Thyroid gland (tissue), 4 donors: ENCODE measurements around the gene CATSPER1. TPM values are rescaled to one million over a fixed set of nuclear protein-coding genes. Genes with fewer than 3 reads are reported as not detected.

Source experiments
- DNase-seq, 2 donors: peaks; one replicate each; pipeline ENCODE4 v3.0.0-alpha.2; 2019
- H3K27ac ChIP-seq, 3 donors: fragments of 200-600 bp; sonication (generic); 1 replicate in 2 of 3; 2 replicates in 1 of 3; pipeline ENCODE4 v1.5.1; 2016 to 2019; ENCODE audit warnings: mild to moderate bottlenecking in 1 of 3, moderate library complexity in 1 of 3
- H3K27me3 ChIP-seq: fragments of 200-600 bp; sonication (generic); one replicate; pipeline ENCODE4 v1.5.1; 2019
- H3K36me3 ChIP-seq, 2 donors: fragments of 200-600 bp; sonication (generic); one replicate each; pipeline ENCODE4 v1.5.1; 2016 to 2019
- H3K4me1 ChIP-seq, 2 donors: fragments of 200-600 bp; sonication (generic); one replicate each; pipeline ENCODE4 v1.5.1; 2017 to 2019
- H3K4me3 ChIP-seq, 3 donors: fragments of 200-600 bp; sonication (generic); replicated peaks in 1 of 3; 1 replicate in 2 of 3; 2 replicates in 1 of 3; pipeline ENCODE4 v1.5.1; 2016; ENCODE audit warnings: mild to moderate bottlenecking in 1 of 3
- H3K9me3 ChIP-seq: fragments of 200-600 bp; sonication (generic); one replicate; pipeline ENCODE4 v1.5.1; 2017
- CTCF ChIP-seq, 6 experiments: fragments of 200-600 bp in 3 of 6; fragments of 450-650 bp in 3 of 6; sonication (generic) in 3 of 6; IDR thresholded peaks; one replicate each; pipeline ENCODE4 v1.5.1; 2016 to 2019; ENCODE audit warnings: antibody characterized with exemption in 6 of 6, mild to moderate bottlenecking in 2 of 6, inconsistent platforms in 1 of 6, moderate library complexity in 1 of 6
- POLR2A ChIP-seq, 2 donors: fragments of 450-650 bp; IDR thresholded peaks; one replicate each; pipeline ENCODE4 v1.6.1; 2017; ENCODE audit warnings: antibody characterized with exemption in 2 of 2, mild to moderate bottlenecking in 2 of 2, moderate library complexity in 1 of 2
- WGBS, 2 donors: methylation state at CpG; one replicate each; pipeline ENCODE4 v1.1.5; 2017; 5-methylcytosine and 5-hydroxymethylcytosine counted together
- intact Hi-C: fragments of 100-400 bp; cut with DNase I; formaldehyde crosslinking; loops from one replicate; pipeline ENCODE4 v1.15.1; 2023
- total RNA-seq, 4 donors: library from RNA; depleted of rRNA; stranded (reverse); fragments of >200 nt; gene quantifications; one replicate each; pipeline ENCODE4 v1.2.3, GENCODE V29; 2016

Gene CATSPER1
- total RNA-seq, 4 donors from 2014 or later, result not detected

GRCh38 chr11:66044757-66045156 lies 18.5 kb upstream of the CATSPER1 start:
- TF ChIP-seq POLR2A (IDR thresholded peaks at IDR 0.05) (no peak), CTCF (IDR thresholded peaks at IDR 0.05) (no peak)
- H3K36me3 ChIP-seq, result peaks cover 0 to 12% of the 10 kb centered on the region in 2 donors
- H3K4me1 ChIP-seq, result peaks cover 42 to 49% of the 10 kb centered on the region in 2 donors
- no peaks in the 10 kb centered on the region for H3K27me3 ChIP-seq
- 71 to 76% methylated on average over 6 of the region's 6 CpGs for WGBS, 2 donors
- no peak overlapping the region for H3K27ac ChIP-seq
- H3K9me3 ChIP-seq, result no peaks in the 10 kb centered on the region
- no peak for DNase-seq
- H3K4me3 ChIP-seq, result no peak overlapping the region
- intact Hi-C loops, result no loop called here

GRCh38 chr11:66042996-66043906 lies 17.0 kb upstream of the CATSPER1 start:
- TF ChIP-seq POLR2A (IDR thresholded peaks at IDR 0.05) (no peak), CTCF (IDR thresholded peaks at IDR 0.05) (no peak)
- H3K27ac ChIP-seq, result no peak overlapping the region
- DNase-seq, result no peak
- peaks cover 33 to 34% of the 10 kb centered on the region in 2 donors for H3K4me1 ChIP-seq
- no peaks in the 10 kb centered on the region for H3K9me3 ChIP-seq
- H3K36me3 ChIP-seq, result peaks cover 0 to 12% of the 10 kb centered on the region in 2 donors
- intact Hi-C loops, result no loop called here
- H3K4me3 ChIP-seq, result no peak overlapping the region
- WGBS, 2 donors, result 96 to 97% methylated on average over 83 to 84 of the region's 88 CpGs
- H3K27me3 ChIP-seq, result no peaks in the 10 kb centered on the region

GRCh38 chr11:66042227-66042995 lies 16.1 kb upstream of the CATSPER1 start:
- WGBS, 2 donors, result 96 to 97% methylated on average over 48 to 78 of the region's 81 CpGs
- no peaks in the 10 kb centered on the region for H3K9me3 ChIP-seq
- peaks cover 0 to 12% of the 10 kb centered on the region in 2 donors for H3K36me3 ChIP-seq
- no peak overlapping the region for H3K27ac ChIP-seq
- peaks cover 26% of the 10 kb centered on the region in 2 donors for H3K4me1 ChIP-seq
- no peaks in the 10 kb centered on the region for H3K27me3 ChIP-seq
- H3K4me3 ChIP-seq, result no peak overlapping the region
- no peak for DNase-seq
- TF ChIP-seq CTCF (IDR thresholded peaks at IDR 0.05), result no peak
- no peak for TF ChIP-seq POLR2A (IDR thresholded peaks at IDR 0.05)
- intact Hi-C loops, result no loop called here

GRCh38 chr11:66039765-66040164 lies 13.5 kb upstream of the CATSPER1 start:
- WGBS, 2 donors, result 85 to 90% methylated on average over 3 of the region's 3 CpGs
- Histone ChIP-seq H3K27ac (no peak overlapping the region), H3K36me3 (peaks cover 0 to 12% of the 10 kb centered on the region in 2 donors), H3K4me1 (peaks cover 4 to 9% of the 10 kb centered on the region in 2 donors), H3K4me3 (no peak overlapping the region), H3K9me3 (no peaks in the 10 kb centered on the region), H3K27me3 (no peaks in the 10 kb centered on the region)
- no peak for DNase-seq
- no peak for TF ChIP-seq CTCF (IDR thresholded peaks at IDR 0.05)
- no peak for TF ChIP-seq POLR2A (IDR thresholded peaks at IDR 0.05)
- intact Hi-C loops, result no loop called here
